ENCODE data around the gene KIAA1614. TPM values are rescaled to one million over a fixed set of nuclear protein-coding genes. Genes with fewer than 3 reads are reported as not detected.

KIAA1614 gene
- total RNA-seq, 2 experiments from 2014 or later: 0.06 to 0.80 TPM

- H2AFZ ChIP-seq (ENCODE audit: low read length): no peak overlapping the region
Measured at GRCh38 chr1:180926164-180926981, 13.7 kb downstream of the KIAA1614 start.

GRCh38 chr1:180927348-180927747 is 14.7 kb downstream of the KIAA1614 start:
- H3K36me3 ChIP-seq (ENCODE audit: insufficient read depth, low read length): no peaks in the 10 kb centered on the region
- H4K20me1 ChIP-seq (ENCODE audit: insufficient read depth, low read length): no peaks in the 10 kb centered on the region
- BruUV-seq (replicated peaks): no TSS peak
- H3K9me3 ChIP-seq (ENCODE audit: low read length): no peaks in the 10 kb centered on the region
- ChIA-PET CTCF (ENCODE audit: unreplicated experiment) (no interaction called here), POLR2A (no interaction called here)
- TF ChIP-seq CTCF (conservative IDR thresholded peaks at IDR 0.05; ENCODE audit: low read length) (no peak), EZH2phosphoT487 (IDR thresholded peaks at IDR 0.05; ENCODE audit: borderline replicate concordance, low read depth, low read length) (no peak)
- intact Hi-C loops (cut with micrococcal nuclease; ENCODE audit: unreplicated experiment): no loop called here
- no peak overlapping the region for H3K4me3 ChIP-seq (ENCODE audit: low read depth, low read length, poor library complexity, severe bottlenecking)
- DNase-seq (ENCODE audit: low spot score): no peak
- no peak overlapping the region for H3K27ac ChIP-seq (ENCODE audit: low read depth, low read length, poor library complexity, severe bottlenecking)
- no peak overlapping the region for H3K4me2 ChIP-seq (ENCODE audit: low read length)
- no peak overlapping the region for H2AFZ ChIP-seq (ENCODE audit: low read length)
- H3K4me1 ChIP-seq (ENCODE audit: insufficient read depth, low read length, poor library complexity, severe bottlenecking): no peaks in the 10 kb centered on the region
- no peaks in the 10 kb centered on the region for H3K9me2 ChIP-seq (ENCODE audit: insufficient read depth, low read length)
- H3K79me2 ChIP-seq (ENCODE audit: insufficient read depth, low read depth, low read length): no peaks in the 10 kb centered on the region

More at GRCh38 chr1:180926164-180926981, 13.7 kb downstream of the KIAA1614 start:
- Histone ChIP-seq H3K36me3 (ENCODE audit: insufficient read depth, low read length) (no peaks in the 10 kb centered on the region), H3K27ac (ENCODE audit: low read depth, low read length, poor library complexity, severe bottlenecking) (no peak overlapping the region), H3K4me2 (ENCODE audit: low read length) (no peak overlapping the region), H3K4me3 (ENCODE audit: low read depth, low read length, poor library complexity, severe bottlenecking) (no peak overlapping the region), H3K9me3 (ENCODE audit: low read length) (no peaks in the 10 kb centered on the region), H4K20me1 (ENCODE audit: insufficient read depth, low read length) (no peaks in the 10 kb centered on the region), H3K79me2 (ENCODE audit: insufficient read depth, low read depth, low read length) (no peaks in the 10 kb centered on the region), H3K4me1 (ENCODE audit: insufficient read depth, low read length, poor library complexity, severe bottlenecking) (no peaks in the 10 kb centered on the region), H3K9me2 (ENCODE audit: insufficient read depth, low read length) (no peaks in the 10 kb centered on the region)
- TF ChIP-seq EZH2phosphoT487 (IDR thresholded peaks at IDR 0.05; ENCODE audit: borderline replicate concordance, low read depth, low read length): no peak
- TF ChIP-seq CTCF (conservative IDR thresholded peaks at IDR 0.05; ENCODE audit: low read length): no peak
- CTCF ChIA-PET (ENCODE audit: unreplicated experiment): interaction anchor here (0.6 kb wide), 1 partner anchor 9 kb away, joined by 3 read pairs; no protein-coding TSS in a partner anchor
- intact Hi-C loops (cut with micrococcal nuclease; ENCODE audit: unreplicated experiment): no loop called here
- POLR2A ChIA-PET: interaction anchor here (0.6 to 0.7 kb wide), 4 partner anchors 17 to 629 kb away, joined by 3 to 5 read pairs (median 4); no protein-coding TSS in a partner anchor
- no TSS peak for BruUV-seq (replicated peaks)
- peak; percentile 44 for DNase-seq (ENCODE audit: low spot score)

GRCh38 chr1:180927841-180928240 is 15.1 kb downstream of the KIAA1614 start:
- no TSS peak for BruUV-seq (replicated peaks)
- POLR2A ChIA-PET: no interaction called here

More at GRCh38 chr1:180927841-180928240, 15.1 kb downstream of the KIAA1614 start:
- Histone ChIP-seq H3K9me2 (ENCODE audit: insufficient read depth, low read length) (no peaks in the 10 kb centered on the region), H3K9me3 (ENCODE audit: low read length) (no peaks in the 10 kb centered on the region), H4K20me1 (ENCODE audit: insufficient read depth, low read length) (no peaks in the 10 kb centered on the region), H3K27ac (ENCODE audit: low read depth, low read length, poor library complexity, severe bottlenecking) (no peak overlapping the region), H3K4me3 (ENCODE audit: low read depth, low read length, poor library complexity, severe bottlenecking) (no peak overlapping the region), H2AFZ (ENCODE audit: low read length) (no peak overlapping the region), H3K79me2 (ENCODE audit: insufficient read depth, low read depth, low read length) (no peaks in the 10 kb centered on the region), H3K4me1 (ENCODE audit: insufficient read depth, low read length, poor library complexity, severe bottlenecking) (no peaks in the 10 kb centered on the region), H3K36me3 (ENCODE audit: insufficient read depth, low read length) (no peaks in the 10 kb centered on the region), H3K4me2 (ENCODE audit: low read length) (no peak overlapping the region)
- TF ChIP-seq CTCF (conservative IDR thresholded peaks at IDR 0.05; ENCODE audit: low read length): no peak
- TF ChIP-seq EZH2phosphoT487 (IDR thresholded peaks at IDR 0.05; ENCODE audit: borderline replicate concordance, low read depth, low read length): no peak
- DNase-seq (ENCODE audit: low spot score): no peak
- intact Hi-C loops (cut with micrococcal nuclease; ENCODE audit: unreplicated experiment): no loop called here
- CTCF ChIA-PET (ENCODE audit: unreplicated experiment): no interaction called here
